HL-60/S4 treated with retinoic acid at 250 ng/mL for 4 days and 3 days (cell line): ENCODE results near the gene PPCDC.

Source experiments
- in situ Hi-C: fragments of 300-500 bp; cut with MboI; formaldehyde crosslinking; loops from 2 replicates; pipeline ENCODE4 v1.7.0; 2022; ENCODE audit warnings: low sequenced_read_pairs

The PPCDC gene

DNA sequence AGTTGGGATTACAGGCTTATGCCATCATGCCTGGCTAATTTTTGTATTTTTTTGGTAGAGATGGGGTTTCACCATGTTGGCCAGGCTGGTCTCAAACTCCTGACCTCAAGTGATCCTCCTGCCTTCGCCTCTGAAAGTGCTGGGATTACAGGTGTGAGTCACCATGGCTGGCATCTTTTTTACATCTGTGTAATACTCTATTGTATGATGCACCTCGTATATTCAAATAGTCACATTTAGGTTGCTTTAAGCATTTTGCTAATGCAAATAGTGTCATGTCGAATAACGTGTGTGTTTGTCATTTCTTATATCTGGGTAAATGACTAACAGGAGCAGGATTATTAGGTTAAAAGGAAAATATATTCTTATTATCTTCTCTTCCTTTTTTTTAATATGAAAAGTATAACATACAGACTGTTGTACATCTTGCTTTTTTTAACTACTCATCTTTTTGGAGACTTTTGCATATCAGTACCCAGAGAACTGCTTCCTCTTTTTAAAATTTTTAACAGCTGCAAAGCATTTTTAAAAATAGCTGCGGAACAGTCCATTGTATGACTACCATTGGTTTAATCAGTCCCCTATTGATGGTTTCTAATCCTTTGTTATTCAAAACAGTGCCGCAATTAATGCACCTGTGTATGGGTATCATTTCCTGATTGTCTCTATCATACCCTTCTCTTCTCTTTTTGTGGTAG is 14.6 kb upstream of the PPCDC start:
- in situ Hi-C loops: no loop called here

GRCh38 chr15:75016431-75016830 is 7.0 kb upstream of the PPCDC start:
- in situ Hi-C loops: no loop called here

- in situ Hi-C loops: no loop called here
Observed at GRCh38 chr15:75019916-75020315, 3.5 kb upstream of the PPCDC start.

- in situ Hi-C loops: no loop called here
Observed at GRCh38 chr15:75021341-75021740, 2.0 kb upstream of the PPCDC start.

- in situ Hi-C loops: no loop called here
Observed at GRCh38 chr15:75022783-75023180, 608 bp upstream of the PPCDC start.

DNA sequence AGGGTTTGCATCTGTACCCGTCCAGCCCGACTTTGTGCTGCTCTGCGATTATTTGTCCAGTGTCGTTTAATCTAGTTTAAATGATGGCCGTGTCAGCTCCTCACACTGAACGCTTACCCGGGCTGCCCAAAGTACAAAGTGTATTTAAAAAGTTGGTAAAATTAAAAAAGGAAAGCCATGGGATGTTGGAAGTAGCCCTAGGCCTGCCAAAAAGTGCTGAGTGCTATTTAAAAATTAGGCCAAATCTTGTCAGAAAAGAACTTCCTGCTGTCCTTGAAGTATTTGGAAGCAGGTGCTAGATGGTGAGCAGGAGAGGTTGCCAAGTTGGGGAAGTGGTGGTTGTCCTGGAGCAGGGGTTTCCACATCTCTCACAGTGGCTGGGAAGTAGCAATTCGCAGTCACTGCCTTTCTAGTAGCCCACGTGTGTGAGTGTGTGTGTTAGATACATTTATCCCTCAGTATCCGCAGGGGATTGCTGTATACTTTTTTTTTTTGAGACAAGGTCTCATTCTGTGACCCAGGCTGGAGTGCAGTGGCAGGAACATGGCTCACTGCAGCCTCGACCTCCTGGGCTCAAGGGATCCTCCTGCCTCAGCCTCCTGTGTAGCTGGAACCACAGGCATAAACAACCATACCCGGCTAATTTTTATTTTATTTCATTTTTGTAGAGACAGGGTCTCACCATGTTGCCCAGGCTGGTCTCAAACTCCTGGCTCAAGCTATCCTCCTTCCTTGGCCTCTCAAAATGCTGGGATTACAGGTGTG is 664 bp downstream of the PPCDC start:
- in situ Hi-C loops: no loop called here

- in situ Hi-C loops: loop anchor here (5.0 kb wide), 1 partner anchor 177 kb away; the partner anchor contains the start of gene C15orf39
Observed at GRCh38 chr15:75025107-75025506, 1.7 kb downstream of the PPCDC start.

- in situ Hi-C loops: loop anchor here (5.0 kb wide), 1 partner anchor 177 kb away; the partner anchor contains the start of gene C15orf39
Observed at GRCh38 chr15:75025548-75026260, 2.3 kb downstream of the PPCDC start.

DNA sequence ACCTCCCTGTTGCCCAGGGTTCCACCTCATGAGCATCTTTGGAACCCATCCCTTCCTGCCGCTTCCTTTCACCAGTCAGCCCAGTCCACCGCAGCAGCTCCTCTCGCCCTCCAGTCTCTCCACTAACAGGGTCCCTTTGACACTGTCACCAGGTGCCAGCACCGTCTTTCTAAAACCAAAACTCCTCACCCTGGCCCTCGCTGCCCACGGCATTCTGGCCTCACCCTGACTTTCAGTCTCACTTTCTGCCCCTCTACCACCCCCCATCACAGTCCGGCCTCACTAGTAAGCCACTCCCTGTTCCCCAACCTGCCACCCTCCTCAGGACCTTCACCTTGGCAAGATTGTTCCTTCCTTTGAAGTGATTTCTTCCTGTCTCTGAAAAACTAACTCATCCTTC is 4.2 kb downstream of the PPCDC start:
- in situ Hi-C loops: loop anchor here (5.0 kb wide), 1 partner anchor 175 kb away; the partner anchor contains the start of gene C15orf39

DNA sequence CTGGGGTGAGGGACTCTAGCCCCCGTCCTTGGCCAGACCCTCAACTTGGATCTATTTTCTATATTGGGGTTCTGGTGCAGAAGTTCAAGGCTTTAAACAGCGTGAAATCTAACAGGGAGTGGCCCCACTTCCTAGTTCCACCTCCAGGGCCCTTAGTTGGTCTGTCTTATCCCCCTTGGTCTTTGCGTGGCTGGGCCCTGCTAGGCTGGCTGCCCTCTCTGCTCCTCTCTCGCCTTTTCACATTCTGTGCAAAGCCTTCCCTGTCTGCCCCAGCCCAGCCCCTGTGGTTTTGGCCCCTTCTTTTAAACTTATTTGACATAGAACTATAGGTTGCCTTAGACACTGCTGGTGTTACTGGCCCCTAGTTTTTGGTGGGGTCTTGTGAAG is 5.6 kb downstream of the PPCDC start:
- in situ Hi-C loops: loop anchor here (5.0 kb wide), 1 partner anchor 173 kb away; the partner anchor contains the start of gene C15orf39

DNA sequence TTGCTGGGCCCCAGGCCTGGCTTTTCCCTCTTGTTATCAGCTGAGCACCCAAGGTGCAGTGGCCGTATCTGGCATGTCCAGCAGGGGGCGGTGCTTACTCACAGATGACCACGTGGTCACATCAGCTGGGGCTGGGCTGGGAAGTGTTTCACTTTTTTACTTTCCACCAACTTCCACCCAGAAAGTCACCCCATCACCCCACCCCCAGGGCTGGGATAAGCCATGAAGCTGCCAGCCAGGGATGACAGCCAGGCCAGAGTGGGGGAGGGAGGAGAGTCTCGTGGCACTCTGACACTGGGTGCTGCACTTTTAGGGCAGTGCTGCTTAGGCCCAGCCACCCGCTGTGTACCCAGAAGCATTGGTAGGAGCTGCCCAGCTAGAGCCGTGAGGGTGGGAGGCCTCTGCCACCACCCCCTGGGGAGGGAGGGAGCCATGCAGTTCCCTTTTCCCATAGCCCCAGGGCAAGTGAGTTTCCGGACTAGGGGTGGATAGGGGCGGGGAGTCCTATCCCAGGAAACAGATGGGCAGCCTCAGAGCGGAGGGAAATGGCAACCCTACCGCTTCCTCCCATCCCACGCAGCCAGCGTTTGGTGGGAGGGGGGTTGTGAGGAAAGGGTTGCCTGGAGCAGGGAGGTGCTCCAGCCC is 6.1 kb downstream of the PPCDC start:
- in situ Hi-C loops: loop anchor here (5.0 kb wide), 1 partner anchor 173 kb away; the partner anchor contains the start of gene C15orf39

- in situ Hi-C loops: no loop called here
Observed at GRCh38 chr15:75030023-75030413, 6.6 kb downstream of the PPCDC start.

- in situ Hi-C loops: no loop called here
Observed at GRCh38 chr15:75030424-75030823, 7.0 kb downstream of the PPCDC start.

DNA sequence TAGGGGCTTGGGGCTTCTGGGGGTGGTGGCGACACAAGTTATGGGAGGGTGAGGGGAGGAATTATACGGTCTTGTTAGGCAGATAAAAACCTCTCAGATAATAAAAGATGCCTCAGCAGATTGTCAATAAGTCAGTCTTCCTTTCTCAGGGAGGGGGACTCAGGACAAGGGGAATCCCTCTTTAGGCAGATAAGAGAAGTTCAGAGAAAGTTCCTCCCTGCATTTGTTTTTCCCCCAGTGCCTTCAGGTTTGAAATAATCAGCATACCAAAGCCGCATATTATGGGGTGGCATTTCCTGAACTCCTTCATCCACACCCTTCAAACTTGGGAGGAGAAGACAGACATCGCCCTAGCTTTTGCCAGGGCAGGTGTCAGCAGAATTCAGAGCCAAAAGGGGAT is 8.5 kb downstream of the PPCDC start:
- in situ Hi-C loops: no loop called here

GRCh38 chr15:75032395-75032794 is 9.0 kb downstream of the PPCDC start:
- in situ Hi-C loops: no loop called here

DNA sequence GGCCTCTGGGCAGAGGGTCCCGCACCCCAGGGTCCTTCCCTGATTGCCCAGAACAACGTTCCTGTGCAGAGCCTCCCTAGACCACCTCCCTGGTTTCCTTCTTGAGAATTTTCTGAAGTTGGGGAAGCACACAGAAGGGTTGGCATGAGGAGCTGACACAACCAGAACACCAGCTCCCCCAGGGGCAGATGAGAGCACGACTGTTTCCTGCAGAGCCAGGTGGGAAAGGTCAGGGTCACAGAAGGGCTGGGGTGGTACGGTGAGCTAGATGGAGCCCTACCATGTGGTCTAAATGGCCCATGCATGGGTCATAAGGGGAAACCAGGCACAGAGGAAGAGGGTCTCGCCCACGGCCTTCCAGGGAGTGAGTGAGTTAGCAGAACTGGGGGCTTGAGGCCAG is 10.4 kb downstream of the PPCDC start:
- in situ Hi-C loops: no loop called here

DNA sequence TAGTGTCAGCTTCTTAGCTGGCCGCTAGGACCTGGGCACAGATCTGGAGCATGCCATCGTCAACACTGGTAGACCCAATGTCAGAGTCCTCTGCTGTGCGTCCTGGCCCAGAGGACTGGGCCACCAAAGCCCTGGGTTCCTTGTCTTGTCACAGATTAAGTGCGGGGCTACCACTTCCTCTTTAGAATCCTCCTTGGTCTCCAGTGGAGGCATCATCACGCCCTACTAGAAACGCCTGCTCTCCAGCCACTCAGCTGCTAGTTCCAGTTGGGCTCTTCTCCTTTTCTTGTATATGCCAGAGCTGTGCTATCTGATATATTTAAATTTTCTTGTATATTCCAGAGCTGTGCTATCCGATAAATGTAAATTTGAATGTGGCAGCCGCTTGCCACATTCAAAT is 11.2 kb downstream of the PPCDC start:
- in situ Hi-C loops: no loop called here

GRCh38 chr15:75036212-75036616 is 12.8 kb downstream of the PPCDC start:
- in situ Hi-C loops: no loop called here

- in situ Hi-C loops: no loop called here
Observed at GRCh38 chr15:75037685-75038084, 14.3 kb downstream of the PPCDC start.

GRCh38 chr15:75038231-75038630 is 14.8 kb downstream of the PPCDC start:
- in situ Hi-C loops: no loop called here
